H1 (cell line): ENCODE measurements around the gene RERG. TPM values are rescaled to one million over a fixed set of nuclear protein-coding genes. Genes with fewer than 3 reads are reported as not detected.

ENCODE experiments used
- CTCF ChIA-PET: fragments of 300-600 bp; sonication (Branson Sonifier 250); formaldehyde crosslinking; loops from one replicate; lab custom pipeline; 2021; ENCODE audit not compliant: partially characterized antibody; lab: Charles Lee
- POLR2A ChIA-PET: fragments of 300-600 bp; sonication (Branson Sonifier 250); formaldehyde crosslinking; loops from one replicate; lab custom pipeline; 2021; ENCODE audit warnings: inconsistent platforms; ENCODE audit not compliant: partially characterized antibody; lab: Charles Lee
- DNase-seq, 2 experiments: peaks; one replicate each; pipeline versions ENCODE4 v3.0.0 to v3.0.0-alpha.2; 2010 to 2022; ENCODE audit warnings: low spot score in 2 of 2, low read depth in 1 of 2, mixed read lengths in 1 of 2
- FAIRE-seq: peaks from 2 replicates; lab custom pipeline; 2011; peaks lifted over from hg19 to GRCh38; lab: Jason Lieb, UNC
- H2AFZ ChIP-seq: 2 replicates; pipeline ENCODE4 v1.8.1; 2012; ENCODE audit warnings: low read length, inconsistent platforms
- H2AK5ac ChIP-seq: 2 replicates; pipeline ENCODE4 v1.6.1; 2013; ENCODE audit warnings: low read depth, low read length
- H2BK120ac ChIP-seq: replicated peaks from 2 replicates; pipeline ENCODE3; 2013; ENCODE audit warnings: low read depth, low read length, inconsistent platforms
- H2BK12ac ChIP-seq: 2 replicates; pipeline ENCODE4 v1.6.1; 2013; ENCODE audit warnings: low read depth, low read length
- H2BK15ac ChIP-seq: 2 replicates; pipeline ENCODE4 v1.6.1; 2013; ENCODE audit warnings: low read length
- H2BK20ac ChIP-seq: 2 replicates; pipeline ENCODE4 v1.6.1; 2013; ENCODE audit warnings: low read length
- H2BK5ac ChIP-seq: 2 replicates; pipeline ENCODE4 v1.6.1; 2013; ENCODE audit warnings: low read depth, low read length
- H3K14ac ChIP-seq: 2 replicates; pipeline ENCODE4 v1.6.1; 2013; ENCODE audit warnings: inconsistent platforms; ENCODE audit not compliant: insufficient read length
- H3K18ac ChIP-seq: 2 replicates; pipeline ENCODE4 v1.6.1; 2013; ENCODE audit warnings: low read length; ENCODE audit errors: extremely low read depth
- H3K23ac ChIP-seq: 2 replicates; pipeline ENCODE4 v1.6.1; 2013; ENCODE audit warnings: inconsistent platforms; ENCODE audit not compliant: insufficient read length
- H3K23me2 ChIP-seq: 2 replicates; pipeline ENCODE4 v1.6.1; 2013; ENCODE audit warnings: low read depth, low read length
- H3K27ac ChIP-seq: 2 replicates; pipeline ENCODE4 v1.6.1; 2011; ENCODE audit warnings: low read depth, low read length, inconsistent platforms
- H3K27me3 ChIP-seq, 4 experiments: replicated peaks in 1 of 4; 1 replicate in 1 of 4; 2 replicates in 3 of 4; pipeline versions ENCODE4 v1.6.1 to v1.8.1; 2011 to 2013; ENCODE audit warnings: low read length in 3 of 4, mild to moderate bottlenecking in 3 of 4, inconsistent platforms in 2 of 4, mixed read lengths in 2 of 4, moderate library complexity in 1 of 4; ENCODE audit not compliant: control insufficient read depth in 3 of 4, insufficient read depth in 3 of 4; ENCODE audit errors: extremely low read depth in 1 of 4
- H3K36me3 ChIP-seq, 4 experiments: 2 replicates each; pipeline versions ENCODE4 v1.6.1 to v1.8.1; 2011 to 2013; ENCODE audit warnings: mild to moderate bottlenecking in 4 of 4, low read length in 3 of 4, moderate library complexity in 2 of 4, control low read depth in 1 of 4, inconsistent platforms in 1 of 4; ENCODE audit not compliant: insufficient read depth in 4 of 4, control insufficient read depth in 2 of 4
- H3K4ac ChIP-seq: replicated peaks from 2 replicates; pipeline ENCODE3; 2013; ENCODE audit warnings: low read length, low read depth, mixed read lengths, inconsistent platforms; ENCODE audit not compliant: insufficient read length
- H3K4me1 ChIP-seq, 4 experiments: replicated peaks in 1 of 4; 1 replicate in 1 of 4; 2 replicates in 3 of 4; pipeline versions ENCODE4 v1.6.1 to v1.8.1; 2011 to 2013; ENCODE audit warnings: low read length in 3 of 4, inconsistent platforms in 2 of 4, mixed read lengths in 1 of 4; ENCODE audit not compliant: insufficient read depth in 4 of 4, control insufficient read depth in 3 of 4
- H3K4me2 ChIP-seq, 2 experiments: 2 replicates each; pipeline versions ENCODE4 v1.6.1 to v1.8.1; 2011 to 2013; ENCODE audit warnings: low read depth in 2 of 2, low read length in 2 of 2, control low read depth in 1 of 2, inconsistent platforms in 1 of 2, mild to moderate bottlenecking in 1 of 2; ENCODE audit not compliant: insufficient read depth in 1 of 2
- H3K4me3 ChIP-seq, 4 experiments: fragments of 200-600, 300-600 bp in 1 of 4; sonication (generic), shearing (Covaris generic), sonication (Bioruptor Twin) in 1 of 4; 2 replicates each; pipeline versions ENCODE4 v1.5.1 to v1.8.1; 2011 to 2016; ENCODE audit warnings: low read length in 4 of 4, low read depth in 3 of 4, control low read depth in 2 of 4, inconsistent platforms in 2 of 4, mild to moderate bottlenecking in 2 of 4, mixed read lengths in 1 of 4, moderate library complexity in 1 of 4; ENCODE audit not compliant: insufficient read depth in 2 of 4; ENCODE audit errors: extremely low read depth in 1 of 4
- H3K56ac ChIP-seq: replicated peaks from 2 replicates; pipeline ENCODE3; 2013; ENCODE audit warnings: low read depth, mild to moderate bottlenecking, mixed read lengths, low read length, inconsistent platforms; ENCODE audit not compliant: insufficient read length
- H3K79me1 ChIP-seq: 2 replicates; pipeline ENCODE4 v1.6.1; 2013; ENCODE audit warnings: low read depth, low read length, control low read depth
- H3K79me2 ChIP-seq, 2 experiments: 2 replicates each; pipeline versions ENCODE4 v1.6.1 to v1.8.1; 2012 to 2013; ENCODE audit warnings: low read length in 2 of 2, mild to moderate bottlenecking in 2 of 2, inconsistent platforms in 1 of 2; ENCODE audit not compliant: insufficient read depth in 2 of 2, control insufficient read depth in 1 of 2
- H3K9ac ChIP-seq, 4 experiments: replicated peaks in 1 of 4; 1 replicate in 1 of 4; 2 replicates in 3 of 4; pipeline versions ENCODE4 v1.6.1 to v1.8.1; 2011 to 2013; ENCODE audit warnings: low read depth in 3 of 4, low read length in 3 of 4, control low read depth in 2 of 4, mild to moderate bottlenecking in 2 of 4, moderate library complexity in 2 of 4, inconsistent platforms in 1 of 4; ENCODE audit errors: extremely low read depth in 1 of 4
- H3K9me3 ChIP-seq, 2 experiments: 2 replicates each; pipeline versions ENCODE4 v1.6.1 to v1.8.1; 2012 to 2013; ENCODE audit warnings: mild to moderate bottlenecking in 2 of 2, moderate library complexity in 2 of 2, control low read depth in 1 of 2, inconsistent platforms in 1 of 2, low read depth in 1 of 2, low read length in 1 of 2, mixed read lengths in 1 of 2; ENCODE audit not compliant: insufficient read depth in 2 of 2
- H4K20me1 ChIP-seq, 2 experiments: replicated peaks in 1 of 2; 2 replicates each; pipeline versions ENCODE3 to v1.8.1; 2011 to 2013; ENCODE audit warnings: inconsistent platforms in 2 of 2, low read length in 2 of 2, mild to moderate bottlenecking in 1 of 2; ENCODE audit not compliant: insufficient read depth in 2 of 2, control insufficient read depth in 1 of 2
- H4K5ac ChIP-seq: 2 replicates; pipeline ENCODE4 v1.6.1; 2013; ENCODE audit warnings: low read length, low read depth, mixed read lengths, inconsistent platforms; ENCODE audit not compliant: insufficient read length
- H4K8ac ChIP-seq: 2 replicates; pipeline ENCODE4 v1.8.0; 2013; ENCODE audit warnings: mild to moderate bottlenecking, moderate library complexity, low read length, inconsistent platforms; ENCODE audit not compliant: insufficient read depth; ENCODE audit errors: extremely low read depth
- H4K91ac ChIP-seq: replicated peaks from 2 replicates; pipeline ENCODE3; 2013; ENCODE audit warnings: low read length, mixed read lengths, inconsistent platforms; ENCODE audit not compliant: insufficient read length
- KDM4A ChIP-seq: IDR thresholded peaks from one replicate; pipeline ENCODE4 v1.7.1; 2012; ENCODE audit warnings: low read depth, mild to moderate bottlenecking, moderate library complexity, low read length, inconsistent platforms; ENCODE audit not compliant: severe bottlenecking
- POU5F1 ChIP-seq: IDR thresholded peaks from 2 replicates; pipeline ENCODE4 v1.6.1; 2011; ENCODE audit warnings: low read depth, mild to moderate bottlenecking, low read length, moderate library complexity
- RNF2 ChIP-seq: fragments of 200-900, 300-1000 bp; sonication (generic); IDR thresholded peaks from 2 replicates; pipeline ENCODE4 v1.7.1; 2016; ENCODE audit warnings: borderline replicate concordance, low read depth, mild to moderate bottlenecking, antibody characterized with exemption, low read length; ENCODE audit not compliant: poor library complexity, severe bottlenecking; ENCODE audit errors: missing control alignments
- WGBS, 2 experiments: shearing (Covaris generic) in 1 of 2; methylation state at CpG; one replicate each; pipeline versions ENCODE4 v1.1.6 to v1.1.7; 2013 to 2015; ENCODE audit warnings: low lambda C conversion rate in 2 of 2, mixed read lengths in 2 of 2, inconsistent platforms in 1 of 2, low coverage in 1 of 2, missing lambda C conversion rate in 1 of 2; ENCODE audit not compliant: insufficient replicate concordance in 2 of 2, insufficient coverage in 1 of 2, insufficient read length in 1 of 2; ENCODE audit errors: extremely low coverage in 1 of 2, missing lambda C conversion rate in 1 of 2; 5-methylcytosine and 5-hydroxymethylcytosine counted together
- polyA plus RNA-seq, 7 experiments: library from polyadenylated mRNA; depleted of rRNA in 3 of 7; stranded (reverse) in 5 of 7; unstranded in 2 of 7; fragments of >200 nt in 5 of 7; fragments of 200-250 nt in 2 of 7; gene quantifications; 1 replicate in 5 of 7; 2 replicates in 1 of 7; 4 replicates in 1 of 7; pipeline versions ENCODE4 v1.2.1 to v1.2.3, GENCODE V29; 2011 to 2013; ENCODE audit warnings: missing spikeins in 2 of 7, mixed read lengths in 2 of 7
- total RNA-seq: library from RNA; stranded (reverse); fragmentation: NEBNext Ultra II Directional; extraction: Animal tissue kit (Norgen Biotek cat#: 25700); gene quantifications from 2 replicates; pipeline ENCODE4 v1.2.1, GENCODE V29; 2021

The RERG gene
- total and polyA plus RNA-seq, 2 of the 8 experiments (the other 6 are each of a cell fraction or from before 2014, with no cell fraction given), result 0.12 to 0.86 TPM

- DNase-seq (no peak), FAIRE-seq (no peak)
- Histone ChIP-seq H4K91ac (no peak overlapping the region), H3K36me3 (no peaks in the 10 kb centered on the region), H4K5ac (no peak overlapping the region), H3K4me2 (no peak overlapping the region), H3K79me1 (no peaks in the 10 kb centered on the region), H2BK15ac (no peak overlapping the region), H2BK120ac (no peak overlapping the region), H3K27me3 (no peaks in the 10 kb centered on the region), H2BK20ac (no peak overlapping the region), H4K8ac (no peak overlapping the region), H3K14ac (no peak overlapping the region), H3K56ac (no peak overlapping the region), H3K4ac (no peak overlapping the region), H3K9ac (no peak overlapping the region), H2AK5ac (no peak overlapping the region), H4K20me1 (no peaks in the 10 kb centered on the region), H2AFZ (no peak overlapping the region), H3K9me3 (no peaks in the 10 kb centered on the region), H3K18ac (no peak overlapping the region), H2BK5ac (no peak overlapping the region), H3K4me1 (no peaks in the 10 kb centered on the region), H2BK12ac (no peak overlapping the region), H3K4me3 (no peak overlapping the region), H3K27ac (no peak overlapping the region), H3K23ac (no peak overlapping the region), H3K23me2 (peaks cover 1% of the 10 kb centered on the region; the same call in 1 of the 2 replicates), H3K79me2 (no peaks in the 10 kb centered on the region)
- TF ChIP-seq RNF2 (no peak), POU5F1 (no peak), KDM4A (no peak)
- WGBS, 2 experiments, result 92% methylated on average over 5 of the region's 5 CpGs; no CpG with 5 or more reads in 1 of the 2 experiments
- CTCF ChIA-PET, result interaction anchor here (1.1 to 1.9 kb wide), 2 partner anchors 13 to 53 kb away, joined by 4 to 6 read pairs; partner anchors contain the start of gene RERG
- POLR2A ChIA-PET, result no interaction called here
These were observed 53.1 kb downstream of the RERG start for GRCh38 chr12:15168026-15168678.
